NOMO-1 (cell line): ENCODE data around the gene MRPS27.

Source experiments
- DNase-seq, 2 experiments: peaks; one replicate each; lab custom pipeline; 2025; ENCODE audit not compliant: unreplicated experiment in 2 of 2; lab: John Stamatoyannopoulos, UW

The MRPS27 gene

GRCh38 chr5:72234868-72235267, 85.2 kb downstream of the MRPS27 start:
- DNase-seq: no peak

GRCh38 chr5:72234265-72234700, 85.8 kb downstream of the MRPS27 start:
- peak; percentile 16 to 71 for DNase-seq

DNA sequence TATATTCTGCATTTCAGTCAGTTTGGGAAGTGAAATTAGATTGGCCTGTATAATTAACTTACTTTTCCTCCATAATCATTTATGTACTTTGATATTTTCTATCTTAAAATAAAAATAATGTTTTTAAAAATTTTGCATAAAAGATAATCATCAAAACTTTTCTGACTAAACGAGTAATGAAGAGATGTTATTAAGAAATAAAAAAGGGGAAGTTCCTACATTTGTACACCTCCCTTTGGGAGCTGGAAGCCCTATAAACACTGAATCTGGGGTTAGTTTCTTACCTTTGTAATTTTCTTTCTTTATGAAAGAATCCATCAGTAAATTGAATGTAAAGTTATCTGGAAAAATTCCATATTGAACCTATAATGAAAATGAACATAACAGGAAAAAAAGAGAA, 86.2 kb downstream of the MRPS27 start:
- DNase-seq: no peak

GRCh38 chr5:72232838-72233237, 87.2 kb downstream of the MRPS27 start:
- no peak for DNase-seq

GRCh38 chr5:72231991-72232703, 87.9 kb downstream of the MRPS27 start:
- peak; percentile 51 to 83 for DNase-seq

DNA sequence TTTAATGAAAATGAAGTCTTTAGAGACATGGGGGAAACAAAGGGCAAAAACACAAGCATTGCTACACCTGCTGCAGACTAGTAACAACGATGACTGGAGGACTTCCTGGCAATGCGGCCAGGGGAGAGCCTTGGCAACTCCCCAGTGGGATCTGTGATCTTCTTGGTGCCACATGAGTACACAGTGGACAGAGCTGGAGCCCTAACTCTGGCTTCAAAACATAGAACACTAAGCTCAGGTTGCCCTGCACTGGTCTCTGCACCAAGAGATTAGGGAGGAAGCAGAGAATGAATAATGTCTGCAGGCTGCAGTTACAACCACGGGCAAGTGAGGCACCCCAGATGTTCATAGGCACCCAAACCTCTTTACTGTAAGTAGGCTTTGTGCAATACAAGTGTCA, 91.1 kb downstream of the MRPS27 start:
- DNase-seq: no peak

- no peak for DNase-seq
These were observed 93.1 kb downstream of the MRPS27 start for GRCh38 chr5:72226950-72227349.

GRCh38 chr5:72225741-72226140, 94.3 kb downstream of the MRPS27 start:
- DNase-seq: no peak

- DNase-seq: no peak
These were observed 95.0 kb downstream of the MRPS27 start for GRCh38 chr5:72224946-72225463.

- no peak for DNase-seq
These were observed 96.7 kb downstream of the MRPS27 start for GRCh38 chr5:72223371-72223770.

DNA sequence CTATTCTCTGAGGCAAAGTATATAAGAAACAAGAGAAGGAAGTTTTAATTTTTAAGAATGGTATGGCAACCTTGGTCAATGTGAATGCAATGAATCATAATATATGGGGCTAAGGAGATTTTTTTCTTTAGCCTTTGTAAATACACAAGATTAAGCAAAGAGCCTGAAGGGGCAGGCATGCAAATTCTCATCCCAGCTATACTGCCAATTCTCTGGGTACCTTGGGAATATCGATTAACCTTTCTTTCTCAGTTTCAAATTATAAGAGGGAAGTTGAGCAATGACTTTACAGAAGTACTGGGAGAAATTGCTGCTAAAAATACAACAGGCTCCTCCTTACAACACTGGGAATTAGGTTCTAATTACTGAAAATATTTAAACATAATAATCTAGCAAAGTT, 97.5 kb downstream of the MRPS27 start:
- DNase-seq: no peak

DNA sequence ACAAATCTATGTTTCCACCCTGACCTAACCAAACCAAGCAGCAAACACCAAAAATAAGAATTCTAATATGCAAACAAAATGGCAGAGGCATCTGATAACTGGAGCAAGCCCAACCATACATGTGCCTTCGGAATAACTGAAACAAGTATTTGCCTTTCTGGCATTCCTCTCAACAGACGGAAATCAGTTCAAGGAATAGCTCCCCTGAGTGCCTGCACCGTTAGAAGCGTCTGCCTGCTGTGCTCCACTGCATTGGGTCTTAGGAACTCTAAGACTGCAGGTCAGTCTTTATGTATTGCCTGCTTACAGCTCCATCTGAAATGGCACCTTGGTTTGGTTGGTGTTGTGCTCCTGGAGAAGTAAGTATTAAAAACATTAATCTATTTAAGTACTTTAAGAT, 98.5 kb downstream of the MRPS27 start:
- no peak for DNase-seq

- DNase-seq: no peak
These were observed 98.9 kb downstream of the MRPS27 start for GRCh38 chr5:72221099-72221498.

DNA sequence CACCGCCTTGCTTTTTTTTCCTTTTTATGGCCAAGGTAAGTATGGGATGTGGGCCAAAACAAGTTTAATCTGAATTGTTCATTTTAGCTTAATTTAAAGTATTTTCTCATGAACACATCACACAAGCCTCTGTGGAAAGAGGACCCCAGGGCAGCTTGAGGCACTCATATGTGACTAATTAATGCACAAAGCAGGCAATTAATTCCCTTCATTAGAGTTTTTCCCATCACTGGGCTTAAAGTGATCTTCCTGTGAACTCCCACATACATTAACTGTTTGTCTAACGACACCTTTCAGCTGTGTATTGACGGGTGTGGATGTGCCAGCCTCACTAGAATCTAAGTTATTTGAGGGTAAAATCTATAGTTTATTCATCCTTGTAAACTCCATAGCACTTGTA, 103.3 kb downstream of the MRPS27 start:
- no peak for DNase-seq

DNA sequence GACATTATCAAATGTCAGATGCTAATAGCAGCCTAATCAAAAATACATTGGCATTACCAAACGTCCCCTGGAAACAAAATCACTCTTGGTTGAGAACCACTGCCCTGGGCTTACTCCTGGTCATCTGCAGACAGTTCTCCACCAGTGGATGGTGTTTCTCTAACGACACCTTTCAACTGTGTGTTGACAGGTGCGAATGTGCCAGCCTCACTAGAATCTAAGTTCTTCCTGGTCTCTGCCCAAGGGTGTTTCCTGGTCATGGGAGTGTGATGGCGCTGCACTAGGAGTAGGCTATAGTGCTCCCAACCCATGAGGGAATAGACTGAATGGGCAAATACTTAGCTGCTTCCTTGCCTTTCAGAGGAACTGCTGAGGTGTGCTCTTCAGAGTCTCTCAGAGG, 105.9 kb downstream of the MRPS27 start:
- DNase-seq: no peak

DNA sequence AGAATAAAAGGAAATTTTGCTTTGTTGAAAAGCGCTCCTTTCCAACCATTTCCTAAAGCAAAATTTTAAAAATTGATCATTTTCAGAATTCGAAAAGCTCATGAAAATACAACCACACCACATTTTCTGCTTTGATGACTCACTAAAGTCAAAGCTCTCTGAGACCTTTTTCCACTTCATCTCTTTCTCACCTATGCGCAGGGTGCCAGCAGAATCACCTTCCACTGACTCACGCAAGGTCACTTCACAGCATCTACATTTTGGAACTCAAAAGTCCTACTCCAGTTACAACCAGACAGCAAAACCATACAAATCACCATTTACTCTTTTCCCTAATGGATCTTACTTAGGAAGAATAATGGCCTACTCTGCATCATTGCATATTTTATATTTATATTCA, 106.6 kb downstream of the MRPS27 start:
- DNase-seq: no peak

GRCh38 chr5:72212171-72212570, 107.9 kb downstream of the MRPS27 start:
- no peak for DNase-seq

DNA sequence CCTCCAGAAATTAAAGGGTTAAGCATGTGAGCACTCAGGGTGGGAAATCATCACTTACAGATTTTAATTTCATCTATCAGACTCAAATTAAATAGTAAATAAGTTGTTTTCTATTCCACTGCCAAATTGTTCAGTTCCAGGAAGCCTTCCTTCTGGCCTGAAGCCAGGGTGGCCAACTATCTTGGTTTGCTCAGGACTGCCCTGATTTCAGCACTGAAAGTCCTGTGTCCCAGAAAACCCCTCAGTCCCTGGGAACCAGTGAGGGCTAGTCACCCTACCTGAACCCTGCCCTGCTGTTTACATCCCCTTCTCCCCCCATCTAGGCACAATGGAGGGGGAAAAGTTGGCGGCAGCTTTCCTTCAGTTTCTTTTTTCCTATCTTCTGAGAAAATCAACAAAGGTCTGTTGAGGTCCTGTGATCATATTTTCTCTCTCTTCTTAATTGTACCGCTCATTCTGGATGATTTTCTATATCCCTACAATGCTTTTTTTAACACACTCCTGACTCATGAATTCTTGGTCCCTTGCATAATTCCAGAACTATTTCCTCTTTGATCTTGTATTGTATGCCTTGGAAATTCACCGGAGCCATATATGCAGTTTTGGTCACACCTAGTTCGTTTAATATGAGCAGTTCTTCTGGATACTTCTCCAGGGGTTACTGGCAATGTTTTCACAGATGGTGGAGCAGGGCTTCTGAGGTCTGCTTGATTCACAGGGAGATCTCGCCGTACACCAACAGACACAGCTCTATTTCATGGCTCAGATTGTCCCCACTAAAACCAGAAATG, 109.0 kb downstream of the MRPS27 start:
- DNase-seq: no peak

- DNase-seq: no peak
These were observed 110.6 kb downstream of the MRPS27 start for GRCh38 chr5:72209147-72210115.

DNA sequence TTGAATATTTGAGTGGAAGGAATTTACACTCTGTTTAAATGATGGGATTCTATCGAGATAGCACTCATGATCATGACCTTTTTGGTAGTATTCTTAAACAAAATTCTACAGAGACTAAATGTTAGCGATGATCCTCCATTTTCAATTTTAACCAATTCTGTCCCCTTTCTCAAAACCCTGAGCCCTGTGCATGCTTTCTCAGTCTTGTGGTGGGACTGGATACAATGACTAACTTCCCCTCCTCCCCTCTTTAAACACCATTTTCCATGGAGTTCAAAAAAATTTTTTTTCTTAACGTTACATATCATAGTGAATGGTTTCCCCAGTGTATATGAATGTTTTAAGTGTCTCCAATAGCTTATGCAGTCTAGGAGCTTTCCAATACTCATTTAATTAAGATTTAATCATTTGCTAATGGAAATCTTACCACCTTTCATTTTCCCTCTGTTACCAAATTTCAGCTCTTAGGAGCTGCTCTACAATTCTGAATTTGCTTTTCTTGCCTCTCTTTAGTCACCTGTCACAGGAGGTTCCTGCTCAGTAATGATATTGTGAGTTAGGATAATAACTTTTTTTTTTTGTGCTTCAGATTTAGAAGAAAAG, 111.6 kb downstream of the MRPS27 start:
- no peak for DNase-seq
